Muscle layer of duodenum (tissue), 2 donors: ENCODE results near the gene CHKA.

Experiments used
- H3K27ac ChIP-seq: one replicate; pipeline ENCODE4 v1.7.0; 2013; ENCODE audit warnings: mild to moderate bottlenecking, low read length
- H3K27me3 ChIP-seq: one replicate; pipeline ENCODE4 v1.7.0; 2013; ENCODE audit warnings: low read depth, mild to moderate bottlenecking, control low read depth, low read length
- H3K36me3 ChIP-seq, 2 donors: one replicate each; pipeline ENCODE4 v1.7.0; 2013; ENCODE audit warnings: low read length in 2 of 2, control low read depth in 1 of 2, mild to moderate bottlenecking in 1 of 2; ENCODE audit not compliant: insufficient read depth in 2 of 2, control insufficient read depth in 1 of 2
- H3K4me1 ChIP-seq, 2 donors: one replicate each; pipeline ENCODE4 v1.7.0; 2013; ENCODE audit warnings: low read length in 2 of 2, mild to moderate bottlenecking in 2 of 2, control low read depth in 1 of 2, moderate library complexity in 1 of 2; ENCODE audit not compliant: insufficient read depth in 2 of 2, control insufficient read depth in 1 of 2
- H3K4me3 ChIP-seq, 2 donors: one replicate each; pipeline ENCODE4 v1.7.0; 2013; ENCODE audit warnings: low read length in 2 of 2, low read depth in 1 of 2, mild to moderate bottlenecking in 1 of 2
- H3K9me3 ChIP-seq, 2 donors: one replicate each; pipeline ENCODE4 v1.7.0; 2013; ENCODE audit warnings: low read length in 2 of 2, control low read depth in 1 of 2, mild to moderate bottlenecking in 1 of 2; ENCODE audit not compliant: control insufficient read depth in 1 of 2
- donor health status: healthy.

The CHKA gene

GRCh38 chr11:68050371-68050841, 70.8 kb downstream of the CHKA start:
- no peaks in the 10 kb centered on the region for H3K4me1 ChIP-seq
- H3K36me3 ChIP-seq: peaks cover 9 to 75% of the 10 kb centered on the region in 2 donors
- H3K27me3 ChIP-seq: no peaks in the 10 kb centered on the region
- no peak overlapping the region for H3K4me3 ChIP-seq
- no peaks in the 10 kb centered on the region for H3K9me3 ChIP-seq
- H3K27ac ChIP-seq: no peak overlapping the region

GRCh38 chr11:68049509-68050370, 71.4 kb downstream of the CHKA start:
- no peaks in the 10 kb centered on the region for H3K27me3 ChIP-seq
- H3K4me1 ChIP-seq: no peaks in the 10 kb centered on the region
- H3K36me3 ChIP-seq: peaks cover 14 to 82% of the 10 kb centered on the region in 2 donors
- no peak overlapping the region for H3K27ac ChIP-seq
- H3K9me3 ChIP-seq: no peaks in the 10 kb centered on the region
- no peak overlapping the region for H3K4me3 ChIP-seq

GRCh38 chr11:68048681-68049508, 72.3 kb downstream of the CHKA start:
- Histone ChIP-seq H3K27ac (no peak overlapping the region), H3K9me3 (no peaks in the 10 kb centered on the region), H3K4me1 (no peaks in the 10 kb centered on the region), H3K27me3 (no peaks in the 10 kb centered on the region), H3K36me3 (peaks cover 20 to 90% of the 10 kb centered on the region in 2 donors), H3K4me3 (no peak overlapping the region)

GRCh38 chr11:68047437-68048290, 73.5 kb downstream of the CHKA start:
- Histone ChIP-seq H3K4me1 (no peaks in the 10 kb centered on the region), H3K36me3 (peaks cover 20 to 90% of the 10 kb centered on the region in 2 donors), H3K27me3 (no peaks in the 10 kb centered on the region), H3K9me3 (no peaks in the 10 kb centered on the region), H3K4me3 (no peak overlapping the region), H3K27ac (no peak overlapping the region)

GRCh38 chr11:68044898-68045351, 76.3 kb downstream of the CHKA start:
- H3K36me3 ChIP-seq: peaks cover 16 to 65% of the 10 kb centered on the region in 2 donors
- H3K4me1 ChIP-seq: peaks cover 0 to 13% of the 10 kb centered on the region in 2 donors
- no peaks in the 10 kb centered on the region for H3K27me3 ChIP-seq
- no peaks in the 10 kb centered on the region for H3K9me3 ChIP-seq
- H3K4me3 ChIP-seq: no peak overlapping the region
- H3K27ac ChIP-seq: no peak overlapping the region

- Histone ChIP-seq H3K27me3 (no peaks in the 10 kb centered on the region), H3K36me3 (peaks cover 16 to 58% of the 10 kb centered on the region in 2 donors), H3K9me3 (no peaks in the 10 kb centered on the region), H3K4me3 (no peak overlapping the region), H3K27ac (no peak overlapping the region), H3K4me1 (peaks cover 0 to 20% of the 10 kb centered on the region in 2 donors)
These were observed 76.9 kb downstream of the CHKA start for GRCh38 chr11:68044145-68044813.

GRCh38 chr11:68043349-68044144, 77.6 kb downstream of the CHKA start:
- H3K4me3 ChIP-seq: no peak overlapping the region
- H3K4me1 ChIP-seq: peaks cover 0 to 23% of the 10 kb centered on the region in 2 donors
- no peaks in the 10 kb centered on the region for H3K27me3 ChIP-seq
- no peaks in the 10 kb centered on the region for H3K9me3 ChIP-seq
- no peak overlapping the region for H3K27ac ChIP-seq
- peaks cover 16 to 51% of the 10 kb centered on the region in 2 donors for H3K36me3 ChIP-seq

- Histone ChIP-seq H3K27ac (no peak overlapping the region), H3K4me3 (no peak overlapping the region), H3K36me3 (peaks cover 14 to 48% of the 10 kb centered on the region in 2 donors), H3K4me1 (peaks cover 5 to 28% of the 10 kb centered on the region in 2 donors), H3K27me3 (no peaks in the 10 kb centered on the region), H3K9me3 (no peaks in the 10 kb centered on the region)
These were observed 78.2 kb downstream of the CHKA start for GRCh38 chr11:68043029-68043348.

- Histone ChIP-seq H3K4me3 (no peak overlapping the region), H3K4me1 (peaks cover 7 to 34% of the 10 kb centered on the region in 2 donors), H3K36me3 (peaks cover 11 to 43% of the 10 kb centered on the region in 2 donors)
These were observed 78.8 kb downstream of the CHKA start for GRCh38 chr11:68042219-68043028.

More at GRCh38 chr11:68042219-68043028, 78.8 kb downstream of the CHKA start:
- H3K27ac ChIP-seq: no peak overlapping the region
- no peaks in the 10 kb centered on the region for H3K9me3 ChIP-seq
- no peaks in the 10 kb centered on the region for H3K27me3 ChIP-seq
